PC-9 (cell line): ENCODE measurements around the gene OGFOD1. TPM values are rescaled to one million over a fixed set of nuclear protein-coding genes. Genes with fewer than 3 reads are reported as not detected.

Experiments
- BruUV-seq: library from RNA; stranded (reverse); fragments of 400-500 nt; replicated peaks from 2 replicates; lab custom pipeline; 2021; lab: Mats Ljungman, UMichigan
- CTCF ChIA-PET: fragments of 300-600 bp; sonication (Branson Sonifier 250); formaldehyde crosslinking; loops from one replicate; lab custom pipeline; 2022; ENCODE audit warnings: antibody characterized with exemption; lab: Charles Lee
- POLR2A ChIA-PET: fragments of 300-600 bp; sonication (Branson Sonifier 250); formaldehyde crosslinking; loops from one replicate; lab custom pipeline; 2022; ENCODE audit warnings: antibody characterized with exemption; ENCODE audit not compliant: unreplicated experiment; lab: Charles Lee
- DNase-seq, 2 experiments: peaks; one replicate each; pipeline versions ENCODE4 v3.0.0 to v3.0.0-alpha.2; 2015 to 2022; ENCODE audit warnings: mixed read lengths in 1 of 2
- H2AFZ ChIP-seq: fragments of 200-600 bp; sonication (generic); 2 replicates; pipeline ENCODE4 v1.8.1; 2017; ENCODE audit warnings: antibody characterized with exemption
- H3F3A ChIP-seq: fragments of 200-600 bp; sonication (generic); 2 replicates; pipeline ENCODE4 v1.8.1; 2017; ENCODE audit warnings: antibody characterized with exemption, mild to moderate bottlenecking, low read depth; ENCODE audit not compliant: insufficient read depth
- H3K27ac ChIP-seq: fragments of 200-600 bp; sonication (generic); 2 replicates; pipeline ENCODE4 v1.6.1; 2016; ENCODE audit warnings: mixed run types
- H3K27me3 ChIP-seq: fragments of 200-600 bp; sonication (generic); 2 replicates; pipeline ENCODE4 v1.6.1; 2016; ENCODE audit warnings: low read depth, mixed run types; ENCODE audit not compliant: insufficient read depth
- H3K36me3 ChIP-seq: fragments of 200-600 bp; sonication (generic); 2 replicates; pipeline ENCODE4 v1.6.1; 2016; ENCODE audit warnings: low read depth, mixed run types
- H3K4me1 ChIP-seq: fragments of 200-600 bp; sonication (generic); replicated peaks from 2 replicates; pipeline ENCODE4 v1.6.1; 2016; ENCODE audit warnings: mixed run types; ENCODE audit not compliant: insufficient read depth
- H3K4me2 ChIP-seq: fragments of 200-600 bp; sonication (generic); 2 replicates; pipeline ENCODE4 v1.6.1; 2017; ENCODE audit warnings: mixed run types
- H3K4me3 ChIP-seq: fragments of 200-600 bp; sonication (generic); 2 replicates; pipeline ENCODE4 v1.6.1; 2016; ENCODE audit warnings: mixed run types
- H3K79me2 ChIP-seq: fragments of 200-600 bp; sonication (generic); 2 replicates; pipeline ENCODE4 v1.6.1; 2017; ENCODE audit warnings: low read depth, mixed run types
- H3K9me2 ChIP-seq: fragments of 200-600 bp; sonication (generic); 2 replicates; pipeline ENCODE4 v1.8.1; 2017; ENCODE audit warnings: mild to moderate bottlenecking; ENCODE audit not compliant: insufficient read depth
- H3K9me3 ChIP-seq: fragments of 200-600 bp; sonication (generic); 2 replicates; pipeline ENCODE4 v1.8.1; 2016; ENCODE audit warnings: low read depth; ENCODE audit not compliant: insufficient read depth
- H4K20me1 ChIP-seq: fragments of 200-600 bp; sonication (generic); 2 replicates; pipeline ENCODE4 v1.8.1; 2017; ENCODE audit not compliant: insufficient read depth
- CTCF ChIP-seq: fragments of 200-600 bp; sonication (generic); conservative IDR thresholded peaks from 2 replicates; pipeline ENCODE4 v1.6.1; 2017; ENCODE audit warnings: mixed run types, antibody characterized with exemption, mild to moderate bottlenecking, moderate library complexity
- EZH2 ChIP-seq: fragments of 200-600 bp; sonication (generic); IDR thresholded peaks from 2 replicates; pipeline ENCODE4 v1.8.0; 2017; ENCODE audit warnings: antibody characterized with exemption, low read depth
- intact Hi-C: fragments of 100-400 bp; cut with micrococcal nuclease; formaldehyde crosslinking; loops from one replicate; pipeline ENCODE4 v1.10.0; 2022; ENCODE audit not compliant: unreplicated experiment
- total RNA-seq: library from RNA; stranded (reverse); gene quantifications from 2 replicates; pipeline ENCODE4 v1.2.3, GENCODE V29; 2021

The OGFOD1 gene
- total RNA-seq, 1 experiment from 2014 or later: 30.0 TPM

- no peaks in the 10 kb centered on the region for H3K4me1 ChIP-seq
- no peak overlapping the region for H3K27ac ChIP-seq
- ChIA-PET CTCF (interaction anchor here (0.6 kb wide), 1 partner anchor 14 kb away, joined by 5 read pairs; no protein-coding TSS in a partner anchor), POLR2A (no interaction called here)
- BruUV-seq: no TSS peak
- intact Hi-C loops: no loop called here
- H3K36me3 ChIP-seq: peaks cover 24% of the 10 kb centered on the region
- H4K20me1 ChIP-seq: no peaks in the 10 kb centered on the region
- TF ChIP-seq EZH2 (no peak), CTCF (no peak)
- no peaks in the 10 kb centered on the region; the same call in 1 of the 2 replicates for H3K9me2 ChIP-seq
- H3K27me3 ChIP-seq: no peaks in the 10 kb centered on the region
- DNase-seq: no peak
- H3K79me2 ChIP-seq: no peaks in the 10 kb centered on the region
- no peak overlapping the region for H3K4me2 ChIP-seq
- H3K4me3 ChIP-seq: no peak overlapping the region
- H3F3A ChIP-seq: 0 out of 2 replicates have a peak, but pooled peaks cover 4% of the 10 kb centered on the region
- no peaks in the 10 kb centered on the region for H3K9me3 ChIP-seq
- H2AFZ ChIP-seq: no peak overlapping the region
These were observed 41.8 kb downstream of the OGFOD1 start for GRCh38 chr16:56493126-56493525.

GRCh38 chr16:56493815-56494214 lies 42.5 kb downstream of the OGFOD1 start:
- no TSS peak for BruUV-seq
- Histone ChIP-seq H3K27ac (no peak overlapping the region), H3K4me1 (no peaks in the 10 kb centered on the region), H3F3A (no peaks in the 10 kb centered on the region), H3K4me3 (no peak overlapping the region), H3K4me2 (no peak overlapping the region), H3K9me2 (no peaks in the 10 kb centered on the region; the same call in 1 of the 2 replicates), H3K79me2 (no peaks in the 10 kb centered on the region), H3K36me3 (peaks cover 30% of the 10 kb centered on the region), H4K20me1 (no peaks in the 10 kb centered on the region), H3K27me3 (no peaks in the 10 kb centered on the region), H2AFZ (no peak overlapping the region), H3K9me3 (no peaks in the 10 kb centered on the region)
- POLR2A ChIA-PET: no interaction called here
- no peak for DNase-seq
- CTCF ChIA-PET: interaction anchor here (0.7 kb wide), 1 partner anchor 114 kb away, joined by 4 read pairs; no protein-coding TSS in a partner anchor
- TF ChIP-seq EZH2 (no peak), CTCF (no peak)
- intact Hi-C loops: no loop called here

- no TSS peak for BruUV-seq
These were observed 53.8 kb downstream of the OGFOD1 start for GRCh38 chr16:56505181-56505580.

More at GRCh38 chr16:56505181-56505580, 53.8 kb downstream of the OGFOD1 start:
- H3K4me1 ChIP-seq: no peaks in the 10 kb centered on the region
- no peak overlapping the region for H3K4me2 ChIP-seq
- H3K27ac ChIP-seq: no peak overlapping the region
- no peak overlapping the region for H3K4me3 ChIP-seq
- H3K36me3 ChIP-seq: 0 out of 2 replicates have a peak, but pooled peaks cover 5% of the 10 kb centered on the region
- no peaks in the 10 kb centered on the region for H3K9me3 ChIP-seq
- ChIA-PET CTCF (no interaction called here), POLR2A (interaction anchor here (0.6 kb wide), 1 partner anchor 152 kb away, joined by 4 read pairs; the partner anchor contains the start of gene MT1F)
- DNase-seq: no peak
- TF ChIP-seq EZH2 (no peak), CTCF (no peak)
- no peaks in the 10 kb centered on the region for H3K27me3 ChIP-seq
- no peaks in the 10 kb centered on the region for H3F3A ChIP-seq
- H2AFZ ChIP-seq: no peak overlapping the region
- H4K20me1 ChIP-seq: no peaks in the 10 kb centered on the region; the same call in 1 of the 2 replicates
- H3K79me2 ChIP-seq: no peaks in the 10 kb centered on the region
- intact Hi-C loops: no loop called here
- no peaks in the 10 kb centered on the region for H3K9me2 ChIP-seq
